Neural crest cell (in vitro differentiated cells): ENCODE data around the gene PRKCB. TPM values are rescaled to one million over a fixed set of nuclear protein-coding genes. Genes with fewer than 3 reads are reported as not detected.

Experiments
- DNase-seq: peaks from one replicate; pipeline ENCODE4 v3.0.0; 2021; ENCODE audit warnings: low read depth, mixed read lengths, low spot score
- H3K27ac Mint-ChIP-seq: one replicate; pipeline ENCODE4 v1.8.0; 2021; ENCODE audit warnings: mild to moderate bottlenecking, mixed read lengths; ENCODE audit not compliant: unreplicated experiment
- H3K27me3 Mint-ChIP-seq: 2 replicates; pipeline ENCODE4 v1.8.0; 2021; ENCODE audit warnings: low read depth, mild to moderate bottlenecking, mixed read lengths
- H3K36me3 Mint-ChIP-seq: 2 replicates; pipeline ENCODE4 v1.8.0; 2021; ENCODE audit warnings: low read depth, mild to moderate bottlenecking, mixed read lengths
- H3K4me1 Mint-ChIP-seq: 2 replicates; pipeline ENCODE4 v1.8.0; 2021; ENCODE audit warnings: mixed read lengths
- H3K4me3 Mint-ChIP-seq: one replicate; pipeline ENCODE4 v1.8.0; 2021; ENCODE audit warnings: mild to moderate bottlenecking, mixed read lengths
- H3K9me3 Mint-ChIP-seq: 2 replicates; pipeline ENCODE4 v1.8.0; 2021; ENCODE audit warnings: mixed read lengths
- total RNA-seq: library from RNA; stranded (reverse); gene quantifications from 2 replicates; pipeline ENCODE4 v1.2.1, GENCODE V29; 2021
- TF ChIP-seq, protein P1 (sequence below): fragments of 200-600 bp; sonication (generic); conservative IDR thresholded peaks from 2 replicates; pipeline ENCODE4 v1.5.0; 2021; ENCODE audit warnings: antibody characterized with exemption, mild to moderate bottlenecking

Gene PRKCB
- total RNA-seq, 1 donor from 2014 or later, result 0.77 TPM

DNA sequence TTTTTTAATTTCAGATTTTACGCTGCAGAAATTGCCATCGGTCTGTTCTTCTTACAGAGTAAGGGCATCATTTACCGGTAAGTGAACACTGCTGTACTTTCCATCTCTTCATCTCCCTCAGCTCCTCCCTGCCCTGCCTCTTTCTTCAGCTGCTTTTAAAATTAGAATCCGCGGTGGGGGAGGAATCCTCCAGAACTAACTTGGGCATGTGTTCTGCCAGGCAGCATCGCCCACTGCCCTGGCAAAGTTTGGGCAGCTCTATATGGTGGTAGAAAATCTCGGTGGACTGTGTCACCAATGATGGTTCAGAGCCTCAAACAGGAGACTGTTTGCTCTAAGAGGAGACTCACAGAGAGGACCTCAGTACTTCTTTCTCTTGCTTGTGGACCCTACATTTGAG, 338.7 kb downstream of the PRKCB start:
- H3K4me1 Mint-ChIP-seq, result no peaks in the 10 kb centered on the region

DNA sequence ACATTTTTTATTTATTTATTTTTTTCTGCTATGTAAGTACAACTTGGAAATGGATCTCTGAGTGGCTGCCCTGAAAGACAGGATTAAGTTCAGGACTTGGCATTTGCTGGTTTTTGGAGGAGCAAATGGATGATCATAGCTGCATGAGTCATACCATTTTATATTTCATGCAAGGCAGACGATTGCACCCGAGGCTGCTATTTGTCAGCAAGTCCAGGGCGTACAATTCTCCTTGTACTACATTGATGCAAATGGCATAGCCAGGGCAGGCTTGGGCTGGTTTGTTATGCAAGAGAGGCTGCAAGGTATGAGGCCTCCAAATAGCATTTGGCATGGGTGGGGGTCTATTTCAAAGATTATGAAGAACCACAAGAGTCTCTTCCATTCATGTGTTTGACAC, 339.2 kb downstream of the PRKCB start:
- Mint-ChIP-seq H3K27ac (no peak overlapping the region), H3K9me3 (no peaks in the 10 kb centered on the region), H3K4me3 (no peak overlapping the region), H3K4me1 (no peaks in the 10 kb centered on the region), H3K27me3 (peaks cover 17% of the 10 kb centered on the region), H3K36me3 (no peaks in the 10 kb centered on the region)
- TF ChIP-seq, protein P1, sequence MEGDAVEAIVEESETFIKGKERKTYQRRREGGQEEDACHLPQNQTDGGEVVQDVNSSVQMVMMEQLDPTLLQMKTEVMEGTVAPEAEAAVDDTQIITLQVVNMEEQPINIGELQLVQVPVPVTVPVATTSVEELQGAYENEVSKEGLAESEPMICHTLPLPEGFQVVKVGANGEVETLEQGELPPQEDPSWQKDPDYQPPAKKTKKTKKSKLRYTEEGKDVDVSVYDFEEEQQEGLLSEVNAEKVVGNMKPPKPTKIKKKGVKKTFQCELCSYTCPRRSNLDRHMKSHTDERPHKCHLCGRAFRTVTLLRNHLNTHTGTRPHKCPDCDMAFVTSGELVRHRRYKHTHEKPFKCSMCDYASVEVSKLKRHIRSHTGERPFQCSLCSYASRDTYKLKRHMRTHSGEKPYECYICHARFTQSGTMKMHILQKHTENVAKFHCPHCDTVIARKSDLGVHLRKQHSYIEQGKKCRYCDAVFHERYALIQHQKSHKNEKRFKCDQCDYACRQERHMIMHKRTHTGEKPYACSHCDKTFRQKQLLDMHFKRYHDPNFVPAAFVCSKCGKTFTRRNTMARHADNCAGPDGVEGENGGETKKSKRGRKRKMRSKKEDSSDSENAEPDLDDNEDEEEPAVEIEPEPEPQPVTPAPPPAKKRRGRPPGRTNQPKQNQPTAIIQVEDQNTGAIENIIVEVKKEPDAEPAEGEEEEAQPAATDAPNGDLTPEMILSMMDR, result no peak
- no peak for DNase-seq

More for the DNA sequence above, 338.7 kb downstream of the PRKCB start:
- Mint-ChIP-seq H3K4me3 (no peak overlapping the region), H3K36me3 (no peaks in the 10 kb centered on the region), H3K9me3 (no peaks in the 10 kb centered on the region), H3K27me3 (peaks cover 17% of the 10 kb centered on the region), H3K27ac (no peak overlapping the region)
- TF ChIP-seq, protein P1, result no peak
- DNase-seq, result no peak

DNA sequence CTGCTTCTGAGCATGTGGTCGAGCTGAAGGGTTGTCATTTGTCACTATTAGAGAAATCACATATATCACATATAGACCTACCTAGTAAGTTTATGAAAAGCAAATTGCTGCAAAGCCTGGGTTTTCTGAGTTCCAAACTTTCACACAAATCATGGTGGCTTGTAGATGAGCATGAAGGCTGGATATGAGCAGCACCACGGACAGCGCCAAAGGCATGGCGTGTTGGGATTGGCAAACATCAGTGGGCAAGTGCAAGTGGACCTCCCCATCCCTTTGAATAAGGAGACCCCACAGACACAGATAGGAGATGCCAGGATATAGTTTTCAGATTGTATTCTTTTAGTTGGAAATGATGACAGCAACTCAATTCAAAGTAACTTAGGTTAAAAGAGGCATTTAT, 342.7 kb downstream of the PRKCB start:
- Mint-ChIP-seq H3K4me3 (no peak overlapping the region), H3K27ac (no peak overlapping the region), H3K4me1 (no peaks in the 10 kb centered on the region), H3K27me3 (peaks cover 13% of the 10 kb centered on the region), H3K36me3 (no peaks in the 10 kb centered on the region), H3K9me3 (no peaks in the 10 kb centered on the region)
- TF ChIP-seq, protein P1, result no peak
- peak; percentile 36 for DNase-seq

DNA sequence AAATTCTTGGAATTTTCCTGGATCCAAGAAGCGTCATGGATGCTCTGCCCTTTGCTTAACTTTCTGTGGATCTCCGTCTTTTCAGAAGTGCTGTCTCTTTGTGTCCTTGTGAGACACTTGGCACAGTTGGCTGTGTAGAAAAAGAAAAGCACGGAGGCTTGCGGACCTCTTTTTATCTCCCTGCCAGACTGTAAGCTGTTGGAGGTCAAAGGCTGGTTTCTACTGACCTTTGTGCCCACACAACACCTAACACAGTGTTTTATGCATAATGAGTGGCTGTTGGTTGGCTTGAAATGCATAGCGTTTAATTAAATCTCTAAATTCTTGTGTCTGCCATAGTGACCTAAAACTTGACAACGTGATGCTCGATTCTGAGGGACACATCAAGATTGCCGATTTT, 344.7 kb downstream of the PRKCB start:
- H3K27ac Mint-ChIP-seq, result no peak overlapping the region
- H3K4me1 Mint-ChIP-seq, result no peaks in the 10 kb centered on the region
- no peaks in the 10 kb centered on the region for H3K36me3 Mint-ChIP-seq
- TF ChIP-seq, protein P1, result no peak
- no peak for DNase-seq
- H3K4me3 Mint-ChIP-seq, result no peak overlapping the region
- peaks cover 8% of the 10 kb centered on the region for H3K27me3 Mint-ChIP-seq
- H3K9me3 Mint-ChIP-seq, result no peaks in the 10 kb centered on the region

DNA sequence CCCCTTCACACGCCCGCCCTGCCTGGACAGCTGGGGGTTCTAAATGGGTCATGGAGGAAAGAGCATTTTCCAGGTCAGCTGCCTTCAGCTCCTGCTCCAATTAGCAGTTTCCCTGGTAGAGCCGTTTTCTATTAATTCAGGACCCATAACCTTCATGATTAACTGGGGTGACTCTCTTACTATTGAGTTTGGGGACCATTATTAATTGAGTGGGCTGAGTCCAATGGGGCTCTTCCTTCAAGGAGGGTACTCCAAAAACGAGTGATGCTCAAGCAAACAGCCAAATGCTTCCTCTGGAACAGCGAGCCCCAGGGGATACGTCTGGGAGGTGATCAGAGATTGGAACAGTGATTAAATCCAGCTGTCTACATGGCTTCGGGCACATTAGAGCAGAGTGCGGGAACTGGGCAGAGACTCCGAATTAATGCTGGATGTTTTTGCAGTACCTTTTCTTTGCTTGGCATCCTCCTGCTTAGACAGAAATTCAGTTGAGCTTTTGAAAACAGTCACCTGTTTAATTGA, 352.3 kb downstream of the PRKCB start:
- H3K4me3 Mint-ChIP-seq, result no peak overlapping the region
- H3K4me1 Mint-ChIP-seq, result no peaks in the 10 kb centered on the region
- H3K27ac Mint-ChIP-seq, result no peak overlapping the region
- TF ChIP-seq, protein P1, result no peak
- DNase-seq, result no peak
- H3K9me3 Mint-ChIP-seq, result no peaks in the 10 kb centered on the region
- no peaks in the 10 kb centered on the region for H3K36me3 Mint-ChIP-seq
- peaks cover 10% of the 10 kb centered on the region for H3K27me3 Mint-ChIP-seq
